ENCODE data around the gene ARHGEF11.

GRCh38 chr1:156973417-156973816, 72.1 kb downstream of the ARHGEF11 start:
- TF ChIP-seq RAD21 (IDR thresholded peaks at IDR 0.05; ENCODE audit: low read length) (no peak), POLR2A (IDR thresholded peaks at IDR 0.05; ENCODE audit: low read depth, low read length) (no peak), CTCF (conservative IDR thresholded peaks at IDR 0.05; ENCODE audit: low read depth, low read length) (no peak), MXI1 (IDR thresholded peaks at IDR 0.05; ENCODE audit: borderline replicate concordance, low read depth, low read length) (no peak), CEBPB (IDR thresholded peaks at IDR 0.05; ENCODE audit: low read depth, low read length) (no peak), ELK1 (IDR thresholded peaks at IDR 0.05; ENCODE audit: borderline replicate concordance, low read depth, low read length) (no peak), RFX5 (IDR thresholded peaks at IDR 0.05; ENCODE audit: low read depth, low read length) (no peak), SMC3 (IDR thresholded peaks at IDR 0.05; ENCODE audit: low read depth, low read length) (no peak), CHD1 (IDR thresholded peaks at IDR 0.05; ENCODE audit: low read depth, low read length) (no peak), RCOR1 (IDR thresholded peaks at IDR 0.05; ENCODE audit: insufficient replicate concordance, low read length) (no peak), USF2 (IDR thresholded peaks at IDR 0.05; ENCODE audit: low read depth, low read length) (no peak), MAFK (IDR thresholded peaks at IDR 0.05; ENCODE audit: low read depth, low read length) (no peak), MAZ (IDR thresholded peaks at IDR 0.05; ENCODE audit: borderline replicate concordance, low read depth, low read length) (no peak)

All from IMR-90 (cell line).